Neuronal stem cell (in vitro differentiated cells): Measurements from ENCODE around the gene TXNDC17.
"Not testable (repeated sequence)": the region's sequence is repeated elsewhere in the genome, so short reads cannot be mapped to it uniquely, and the experiment has no call there.

ENCODE experiments used
- DNase-seq: peaks from one replicate; pipeline ENCODE4 v3.0.0-alpha.2; 2013; ENCODE audit warnings: low spot score
- H2AFZ ChIP-seq: one replicate; pipeline ENCODE4 v1.6.1; 2013; ENCODE audit warnings: mild to moderate bottlenecking, low read length, inconsistent platforms
- H2AK5ac ChIP-seq: 2 replicates; pipeline ENCODE4 v1.6.1; 2013; ENCODE audit warnings: low read depth, mild to moderate bottlenecking, inconsistent platforms, low read length, moderate library complexity, mixed read lengths
- H2BK120ac ChIP-seq: 2 replicates; pipeline ENCODE4 v1.6.1; 2013; ENCODE audit warnings: low read depth, mild to moderate bottlenecking, inconsistent platforms, low read length, moderate library complexity, mixed read lengths
- H2BK12ac ChIP-seq: one replicate; pipeline ENCODE4 v1.6.1; 2013; ENCODE audit warnings: low read length, inconsistent platforms
- H2BK15ac ChIP-seq: 2 replicates; pipeline ENCODE4 v1.6.1; 2013; ENCODE audit warnings: mild to moderate bottlenecking, low read length, inconsistent platforms, mixed read lengths
- H2BK5ac ChIP-seq: one replicate; pipeline ENCODE4 v1.6.1; 2013; ENCODE audit warnings: inconsistent platforms, mild to moderate bottlenecking, low read length, moderate library complexity
- H3K14ac ChIP-seq: one replicate; pipeline ENCODE4 v1.6.1; 2013; ENCODE audit warnings: low read length, inconsistent platforms
- H3K18ac ChIP-seq: 2 replicates; pipeline ENCODE4 v1.6.1; 2013; ENCODE audit warnings: low read length, inconsistent platforms
- H3K23ac ChIP-seq: 2 replicates; pipeline ENCODE4 v1.6.1; 2013; ENCODE audit warnings: low read depth, mild to moderate bottlenecking, mixed read lengths, low read length, inconsistent platforms; ENCODE audit not compliant: poor library complexity
- H3K27ac ChIP-seq: replicated peaks from 3 replicates; pipeline ENCODE4 v1.5.1; 2013; ENCODE audit warnings: low read length, inconsistent platforms
- H3K27me3 ChIP-seq, 3 experiments: 2 replicates each; pipeline ENCODE4 v1.6.1; 2013; ENCODE audit warnings: low read length in 3 of 3, mild to moderate bottlenecking in 2 of 3, inconsistent platforms in 1 of 3, low read depth in 1 of 3, mixed read lengths in 1 of 3, moderate library complexity in 1 of 3; ENCODE audit not compliant: control insufficient read depth in 3 of 3, insufficient read depth in 3 of 3
- H3K36me3 ChIP-seq, 2 donors: replicated peaks in 1 of 2; 2 replicates each; pipeline ENCODE4 v1.6.1; 2013; ENCODE audit warnings: low read length in 2 of 2; ENCODE audit not compliant: control insufficient read depth in 2 of 2, insufficient read depth in 2 of 2
- H3K4ac ChIP-seq: 2 replicates; pipeline ENCODE4 v1.6.1; 2013; ENCODE audit warnings: inconsistent platforms, mild to moderate bottlenecking, low read length, moderate library complexity
- H3K4me1 ChIP-seq, 2 donors: 1 replicate in 1 of 2; 2 replicates in 1 of 2; pipeline ENCODE4 v1.6.1; 2013; ENCODE audit warnings: low read length in 2 of 2, low read depth in 1 of 2; ENCODE audit not compliant: control insufficient read depth in 2 of 2, insufficient read depth in 1 of 2
- H3K4me2 ChIP-seq: one replicate; pipeline ENCODE4 v1.6.1; 2013; ENCODE audit warnings: mild to moderate bottlenecking, low read length, inconsistent platforms; ENCODE audit not compliant: insufficient read depth, poor library complexity, severe bottlenecking
- H3K4me3 ChIP-seq, 2 donors: 2 replicates each; pipeline ENCODE4 v1.5.1; 2013; ENCODE audit warnings: low read length in 2 of 2, mild to moderate bottlenecking in 2 of 2, inconsistent platforms in 1 of 2, moderate library complexity in 1 of 2
- H3K79me1 ChIP-seq: one replicate; pipeline ENCODE4 v1.6.1; 2013; ENCODE audit warnings: low read depth, mild to moderate bottlenecking, inconsistent platforms, low read length, moderate library complexity
- H3K9ac ChIP-seq: one replicate; pipeline ENCODE4 v1.6.1; 2013; ENCODE audit warnings: mild to moderate bottlenecking, low read depth, low read length, inconsistent platforms; ENCODE audit not compliant: poor library complexity
- H3K9me3 ChIP-seq, 2 donors: replicated peaks in 1 of 2; 2 replicates each; pipeline versions ENCODE3 to v1.6.1; 2013; ENCODE audit warnings: low read length in 2 of 2, mild to moderate bottlenecking in 2 of 2, inconsistent platforms in 1 of 2, low read depth in 1 of 2, mixed read lengths in 1 of 2, moderate library complexity in 1 of 2; ENCODE audit not compliant: control insufficient read depth in 2 of 2, insufficient read depth in 1 of 2
- H4K8ac ChIP-seq: one replicate; pipeline ENCODE4 v1.6.1; 2013; ENCODE audit warnings: low read depth, mild to moderate bottlenecking, inconsistent platforms, low read length, moderate library complexity
- H4K91ac ChIP-seq: one replicate; pipeline ENCODE4 v1.6.1; 2013; ENCODE audit warnings: low read length, low read depth, mild to moderate bottlenecking, inconsistent platforms; ENCODE audit not compliant: poor library complexity
- WGBS, 2 donors: extraction: QIAGEN DNeasy Blood & Tissue Kit; methylation state at CpG; one replicate each; pipeline ENCODE4 v1.1.7; 2013; ENCODE audit warnings: missing lambda C conversion rate in 2 of 2, mixed read lengths in 1 of 2; ENCODE audit not compliant: insufficient read length in 2 of 2, insufficient replicate concordance in 1 of 2; ENCODE audit errors: extremely low coverage in 2 of 2; 5-methylcytosine and 5-hydroxymethylcytosine counted together

Gene TXNDC17

DNA sequence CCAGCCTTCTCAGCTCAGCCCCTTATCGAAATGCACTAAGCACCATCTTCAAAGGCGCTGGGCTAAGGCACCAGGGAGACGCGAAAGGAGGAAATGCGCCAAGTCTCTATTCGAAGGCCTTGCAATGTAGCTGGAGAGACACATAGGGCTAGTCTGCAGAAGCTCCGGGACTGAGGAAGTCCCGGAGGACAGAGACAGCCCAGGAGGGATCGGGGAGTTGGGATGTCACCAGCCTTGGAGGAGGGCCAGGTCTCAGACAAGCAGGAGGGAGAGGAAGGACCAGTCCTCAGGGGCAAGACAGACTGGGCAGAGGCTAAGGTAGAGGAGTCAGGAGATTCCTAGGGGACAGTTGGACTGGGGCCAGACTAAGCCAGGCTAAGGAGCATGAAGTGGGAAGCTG is 19.2 kb downstream of the TXNDC17 start:
- H3K4me3 ChIP-seq, result no peak overlapping the region
- no CpG with 5 or more reads among the region's 9 CpGs for WGBS, 2 donors
- H4K91ac ChIP-seq, result no peak overlapping the region
- no peak overlapping the region for H3K14ac ChIP-seq
- H2BK5ac ChIP-seq, result no peak overlapping the region
- no peaks in the 10 kb centered on the region for H3K36me3 ChIP-seq
- no peaks in the 10 kb centered on the region for H3K9me3 ChIP-seq
- H2AK5ac ChIP-seq, result no peak overlapping the region
- no peak overlapping the region for H2BK12ac ChIP-seq
- H2BK15ac ChIP-seq, result no peak overlapping the region
- no peak overlapping the region for H3K27ac ChIP-seq
- H3K9ac ChIP-seq, result no peak overlapping the region
- H3K27me3 ChIP-seq, result peaks cover 0 to 65% (median 21%) of the 10 kb centered on the region in 3 experiments
- no peak overlapping the region for H3K4ac ChIP-seq
- H2AFZ ChIP-seq, result no peak overlapping the region
- H3K18ac ChIP-seq, result no peak overlapping the region
- H3K4me1 ChIP-seq, result peaks cover 3 to 7% of the 10 kb centered on the region in 2 donors
- H4K8ac ChIP-seq, result no peak overlapping the region
- no peak overlapping the region for H3K4me2 ChIP-seq
- DNase-seq, result no peak
- H3K79me1 ChIP-seq, result no peaks in the 10 kb centered on the region
- no peak overlapping the region for H3K23ac ChIP-seq
- H2BK120ac ChIP-seq, result no peak overlapping the region

DNA sequence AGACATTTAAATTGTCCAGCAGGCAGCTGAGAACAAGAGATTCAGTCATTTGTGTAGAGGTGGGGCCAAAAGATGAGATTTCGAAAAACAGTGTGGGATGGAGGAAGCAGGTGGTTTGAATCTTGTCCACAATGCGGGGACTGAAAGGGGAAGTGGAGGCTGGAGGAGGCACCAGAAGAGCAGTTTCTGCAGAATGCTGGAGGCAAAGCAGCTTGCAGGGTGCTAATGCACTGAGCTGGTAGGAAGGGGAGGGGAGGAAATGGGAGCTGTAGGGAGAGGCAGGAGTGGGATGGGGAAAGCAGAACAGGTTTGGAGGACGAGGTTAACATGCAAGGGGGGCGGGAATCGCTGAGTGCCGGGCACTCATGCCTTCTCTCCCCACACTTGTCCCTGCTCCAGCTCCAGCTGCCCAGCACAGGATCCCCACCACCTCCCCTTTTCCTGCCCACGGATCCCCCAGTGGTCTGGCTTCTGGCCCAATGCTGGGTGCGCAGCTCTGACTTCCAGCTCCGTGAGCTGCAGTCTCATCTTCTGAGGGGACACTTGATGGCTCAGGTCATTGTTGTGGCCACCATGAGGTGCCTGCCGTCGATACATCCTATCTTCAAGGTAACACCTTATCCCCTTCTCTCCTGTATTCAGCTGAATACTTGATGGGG is 20.1 kb downstream of the TXNDC17 start:
- no peak overlapping the region for H2BK12ac ChIP-seq
- H3K27ac ChIP-seq, result no peak overlapping the region
- WGBS, 2 donors, result no CpG with 5 or more reads among the region's 11 CpGs
- no peaks in the 10 kb centered on the region for H3K79me1 ChIP-seq
- H3K9ac ChIP-seq, result no peak overlapping the region
- no peak overlapping the region for H2BK5ac ChIP-seq
- H3K36me3 ChIP-seq, result no peaks in the 10 kb centered on the region
- no peak overlapping the region for H3K4ac ChIP-seq
- H2AFZ ChIP-seq, result no peak overlapping the region
- H2BK120ac ChIP-seq, result no peak overlapping the region
- no peak overlapping the region for H3K4me2 ChIP-seq
- no peak overlapping the region for H3K14ac ChIP-seq
- H2BK15ac ChIP-seq, result no peak overlapping the region
- no peaks in the 10 kb centered on the region for H3K9me3 ChIP-seq
- H2AK5ac ChIP-seq, result no peak overlapping the region
- peaks cover 0 to 61% (median 15%) of the 10 kb centered on the region in 3 experiments for H3K27me3 ChIP-seq
- H4K91ac ChIP-seq, result no peak overlapping the region
- peaks cover 0 to 4% of the 10 kb centered on the region in 2 donors for H3K4me1 ChIP-seq
- H3K18ac ChIP-seq, result no peak overlapping the region
- no peak overlapping the region for H3K23ac ChIP-seq
- DNase-seq, result no peak
- no peak overlapping the region for H4K8ac ChIP-seq
- no peak overlapping the region for H3K4me3 ChIP-seq

DNA sequence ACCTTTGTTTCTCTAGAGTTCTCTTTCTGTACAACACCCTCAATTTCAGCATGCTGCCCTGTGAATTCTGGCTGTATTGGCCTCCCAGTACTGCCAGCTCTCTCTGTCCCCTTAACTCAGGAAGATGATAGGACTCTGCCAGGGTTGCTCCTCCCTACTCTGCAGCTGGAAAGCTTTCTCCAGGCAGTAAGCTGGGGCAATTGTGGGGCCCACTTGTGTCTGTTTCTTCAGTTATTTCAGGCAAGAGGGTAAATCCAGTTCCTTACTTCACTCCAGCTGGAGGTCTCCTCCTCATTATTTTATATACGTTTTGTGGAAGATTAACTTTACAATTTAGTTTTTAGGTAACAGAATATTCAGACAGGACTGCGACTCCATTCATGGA is 20.6 kb downstream of the TXNDC17 start:
- no peak overlapping the region for H3K18ac ChIP-seq
- no peaks in the 10 kb centered on the region for H3K79me1 ChIP-seq
- DNase-seq, result no peak
- H3K4ac ChIP-seq, result no peak overlapping the region
- no peak overlapping the region for H2BK5ac ChIP-seq
- H3K27ac ChIP-seq, result no peak overlapping the region
- H4K8ac ChIP-seq, result no peak overlapping the region
- H3K4me2 ChIP-seq, result no peak overlapping the region
- no peak overlapping the region for H4K91ac ChIP-seq
- H2BK12ac ChIP-seq, result no peak overlapping the region
- no peak overlapping the region for H2AFZ ChIP-seq
- no peak overlapping the region for H3K9ac ChIP-seq
- H3K4me1 ChIP-seq, result peaks cover 0 to 4% of the 10 kb centered on the region in 2 donors
- H2BK15ac ChIP-seq, result no peak overlapping the region
- no peak overlapping the region for H3K4me3 ChIP-seq
- H3K9me3 ChIP-seq, result no peaks in the 10 kb centered on the region
- H3K27me3 ChIP-seq, result peaks cover 0 to 61% (median 13%) of the 10 kb centered on the region in 3 experiments
- no CpG with 5 or more reads among the region's 2 CpGs for WGBS, 2 donors
- H2AK5ac ChIP-seq, result no peak overlapping the region
- no peak overlapping the region for H3K23ac ChIP-seq
- H3K14ac ChIP-seq, result no peak overlapping the region
- no peak overlapping the region for H2BK120ac ChIP-seq
- H3K36me3 ChIP-seq, result no peaks in the 10 kb centered on the region

DNA sequence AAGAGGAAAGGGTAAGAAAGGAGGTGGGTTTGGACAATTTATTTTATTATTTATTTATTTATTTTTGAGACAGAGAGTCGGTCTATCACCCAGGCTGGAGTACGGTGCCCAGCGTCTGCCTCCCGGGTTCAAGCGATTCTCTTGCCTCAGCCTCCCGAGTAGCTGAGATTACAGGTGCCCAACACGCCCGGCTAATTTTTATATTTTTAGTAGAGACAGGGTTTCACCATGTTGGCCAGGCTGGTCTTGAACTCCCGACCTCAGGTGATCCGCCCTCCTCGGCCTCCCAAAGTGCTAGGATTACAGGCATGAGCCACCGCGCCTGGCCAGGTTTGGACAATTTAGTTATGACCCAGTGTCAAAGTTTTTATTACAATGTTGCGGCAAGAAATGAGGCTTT is 22.3 kb downstream of the TXNDC17 start:
- not testable (repeated sequence) for H4K91ac ChIP-seq, H2BK12ac ChIP-seq, H3K4me2 ChIP-seq, H4K8ac ChIP-seq, H3K18ac ChIP-seq, H2BK120ac ChIP-seq, H2AFZ ChIP-seq, H3K36me3 ChIP-seq, H3K4me1 ChIP-seq, H3K9ac ChIP-seq, H2AK5ac ChIP-seq, H3K27ac ChIP-seq, H3K14ac ChIP-seq, H2BK5ac ChIP-seq, H3K4ac ChIP-seq, H3K23ac ChIP-seq, DNase-seq, H2BK15ac ChIP-seq, H3K79me1 ChIP-seq, H3K4me3 ChIP-seq, H3K9me3 ChIP-seq
- WGBS, 2 donors, result no CpG with 5 or more reads among the region's 14 CpGs
- peaks cover 0 to 54% (median 5%) of the 10 kb centered on the region in 3 experiments for H3K27me3 ChIP-seq
